ENCODE results near the gene PCDHB15. TPM values are rescaled to one million over a fixed set of nuclear protein-coding genes. Genes with fewer than 3 reads are reported as not detected.
A peak's percentile ranks its signal among the peaks of the same experiment; 100 is the strongest.

The PCDHB15 gene
- total RNA-seq, 3 donors from 2014 or later: 1.6 to 4.2 (median 3.3) TPM

DNA sequence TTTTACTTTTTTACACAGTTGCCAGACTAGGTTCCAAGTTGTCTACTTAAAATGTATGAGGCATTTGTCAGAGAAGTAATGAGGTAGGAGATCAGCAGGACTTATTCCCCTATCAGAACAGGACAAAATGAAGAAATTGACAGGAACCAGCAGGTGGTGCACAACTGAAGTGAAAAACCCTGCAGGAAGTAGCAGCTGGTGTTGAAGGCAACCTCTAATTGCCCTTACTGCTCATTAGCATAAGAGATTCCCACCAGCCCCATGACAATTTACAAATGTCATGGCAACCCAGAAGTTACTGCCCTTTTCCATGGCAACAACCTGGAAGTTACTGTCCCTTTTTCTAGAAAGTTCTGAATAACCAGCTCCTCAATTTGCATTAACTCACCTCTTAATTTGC lies 5.4 kb downstream of the PCDHB15 start:
- Histone ChIP-seq H3K27ac (no peak overlapping the region), H3K4me1 (no peaks in the 10 kb centered on the region), H3K4me3 (no peak overlapping the region), H3K9me3 (peaks cover 82 to 100% of the 10 kb centered on the region in 2 donors), H3K36me3 (no peaks in the 10 kb centered on the region), H3K27me3 (no peaks in the 10 kb centered on the region)
- intact Hi-C loops (cut with DNase I; ENCODE audit: low total_unique reads): no loop called here
- no peak for DNase-seq (ENCODE audit: low spot score in 2 of 2)
- no peak for TF ChIP-seq POLR2AphosphoS5 (IDR thresholded peaks at IDR 0.05)

- no peaks in the 10 kb centered on the region for H3K27me3 ChIP-seq
- TF ChIP-seq POLR2A (IDR thresholded peaks at IDR 0.05) (no peak), POLR2AphosphoS5 (IDR thresholded peaks at IDR 0.05) (no peak), CTCF (IDR thresholded peaks at IDR 0.05) (no peak)
- peaks cover 95 to 100% of the 10 kb centered on the region in 2 donors for H3K9me3 ChIP-seq
- no peak overlapping the region for H3K4me3 ChIP-seq
- no peaks in the 10 kb centered on the region for H3K36me3 ChIP-seq
- H3K27ac ChIP-seq: no peak overlapping the region
- no peaks in the 10 kb centered on the region for H3K4me1 ChIP-seq
- intact Hi-C loops (cut with DNase I; ENCODE audit: low total_unique reads): no loop called here
- DNase-seq (ENCODE audit: low spot score in 2 of 2): no peak
Observed at GRCh38 chr5:141258464-141258863, 13.3 kb downstream of the PCDHB15 start.

DNA sequence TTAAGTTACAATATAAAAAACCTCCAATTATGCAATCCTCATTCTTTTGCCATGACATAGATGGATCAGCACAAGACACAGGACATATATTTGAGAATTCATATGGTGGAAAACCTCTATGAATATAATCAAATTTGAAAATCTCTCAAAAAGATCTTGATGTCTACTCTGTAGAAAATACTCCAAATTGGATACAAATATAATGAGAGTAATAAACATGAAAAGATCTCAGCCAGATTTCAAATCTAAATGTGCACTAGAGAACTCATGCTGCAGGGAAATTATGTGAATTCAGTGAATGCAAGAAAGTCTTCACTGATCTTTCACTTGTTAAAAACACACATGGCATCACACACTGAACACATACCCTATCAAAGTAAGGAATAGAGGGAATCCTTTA lies 13.8 kb downstream of the PCDHB15 start:
- intact Hi-C loops (cut with DNase I; ENCODE audit: low total_unique reads): no loop called here
- no peak for TF ChIP-seq CTCF (IDR thresholded peaks at IDR 0.05)
- no peak for TF ChIP-seq POLR2A (IDR thresholded peaks at IDR 0.05)
- TF ChIP-seq POLR2AphosphoS5 (IDR thresholded peaks at IDR 0.05): no peak
- Histone ChIP-seq H3K4me1 (no peaks in the 10 kb centered on the region), H3K36me3 (no peaks in the 10 kb centered on the region), H3K4me3 (no peak overlapping the region), H3K27ac (no peak overlapping the region), H3K9me3 (peaks cover 95 to 100% of the 10 kb centered on the region in 2 donors), H3K27me3 (no peaks in the 10 kb centered on the region)
- DNase-seq (ENCODE audit: low spot score in 2 of 2): no peak

DNA sequence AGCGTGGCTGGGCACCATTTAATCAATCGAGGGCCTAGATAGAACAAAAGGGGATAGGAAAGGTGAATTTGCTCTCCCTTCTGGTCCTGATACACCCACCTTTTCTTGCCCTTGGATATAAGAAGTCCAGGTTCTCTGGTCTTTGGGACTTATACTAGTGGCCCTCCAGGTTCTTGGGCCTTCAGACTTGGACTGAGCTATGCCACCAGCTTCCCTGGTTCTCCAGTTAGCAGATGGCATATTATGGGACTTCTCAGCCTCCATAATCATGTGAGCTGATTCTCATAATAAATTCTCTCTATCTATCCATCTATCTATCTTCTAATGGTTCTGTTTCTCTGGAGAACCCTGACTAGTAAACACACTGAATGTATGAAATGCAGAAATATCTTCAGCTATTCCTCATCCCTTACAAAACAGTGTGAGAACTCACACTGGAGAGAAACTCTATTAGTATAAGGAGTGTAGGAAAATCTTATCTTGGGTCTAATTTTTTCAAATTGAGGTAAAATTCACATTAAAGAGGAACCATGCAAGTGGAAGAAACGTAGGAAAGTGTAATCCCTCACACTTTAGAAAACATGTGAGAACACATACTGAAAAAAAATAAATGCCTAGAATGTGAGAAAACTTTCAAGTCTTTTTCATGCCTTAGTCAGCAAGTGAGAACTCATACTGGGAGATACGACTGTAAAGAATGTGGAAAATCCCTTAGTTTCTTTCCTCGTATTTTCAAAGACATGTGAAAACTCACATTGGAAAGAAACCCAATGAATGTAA lies 15.5 kb downstream of the PCDHB15 start:
- Histone ChIP-seq H3K27ac (no peak overlapping the region), H3K36me3 (no peaks in the 10 kb centered on the region), H3K4me3 (peak overlapping the region in 1 of 3 donors; percentile 17), H3K9me3 (peaks cover 96 to 100% of the 10 kb centered on the region in 2 donors), H3K27me3 (no peaks in the 10 kb centered on the region), H3K4me1 (no peaks in the 10 kb centered on the region)
- no peak for DNase-seq (ENCODE audit: low spot score in 2 of 2)
- intact Hi-C loops (cut with DNase I; ENCODE audit: low total_unique reads): no loop called here
- TF ChIP-seq CTCF (IDR thresholded peaks at IDR 0.05): no peak
- no peak for TF ChIP-seq POLR2A (IDR thresholded peaks at IDR 0.05)

DNA sequence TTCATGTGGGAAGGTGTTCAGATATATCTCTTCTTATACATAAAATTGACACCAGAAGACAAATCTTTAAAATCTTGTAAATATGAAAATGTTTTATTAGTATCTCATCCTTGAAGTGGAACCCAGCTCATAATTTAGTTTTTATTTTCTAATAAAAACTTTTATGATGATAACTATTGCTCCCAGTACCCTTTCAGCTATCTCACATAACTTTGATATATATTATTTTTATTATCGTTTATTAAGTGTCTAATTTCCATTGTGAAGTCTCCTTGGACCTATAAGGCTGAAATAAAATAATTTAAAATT lies 16.0 kb downstream of the PCDHB15 start:
- H3K36me3 ChIP-seq: no peaks in the 10 kb centered on the region

More for the DNA sequence above, 16.0 kb downstream of the PCDHB15 start:
- Histone ChIP-seq H3K4me1 (no peaks in the 10 kb centered on the region), H3K9me3 (peaks cover 96 to 100% of the 10 kb centered on the region in 2 donors), H3K4me3 (no peak overlapping the region), H3K27me3 (no peaks in the 10 kb centered on the region), H3K27ac (no peak overlapping the region)
- DNase-seq (ENCODE audit: low spot score in 2 of 2): no peak
- intact Hi-C loops (cut with DNase I; ENCODE audit: low total_unique reads): no loop called here
- no peak for TF ChIP-seq POLR2A (IDR thresholded peaks at IDR 0.05)
- no peak for TF ChIP-seq POLR2AphosphoS5 (IDR thresholded peaks at IDR 0.05)
- TF ChIP-seq CTCF (IDR thresholded peaks at IDR 0.05): no peak

Measured in breast epithelium (tissue), 4 donors.